Kidney (tissue), 14 donors: Measurements from ENCODE around the gene VPS8. TPM values are rescaled to one million over a fixed set of nuclear protein-coding genes. Genes with fewer than 3 reads are reported as not detected.

ENCODE experiments used
- DNase-seq, 5 donors: peaks; one replicate each; pipeline ENCODE4 v3.0.0-alpha.2; 2013 to 2020
- FAIRE-seq: peaks from 2 replicates; lab custom pipeline; 2012; peaks lifted over from hg19 to GRCh38; lab: Jason Lieb, UNC
- H3K27ac ChIP-seq, 2 donors: one replicate each; pipeline ENCODE4 v1.7.0; 2013; ENCODE audit warnings: low read depth in 2 of 2, low read length in 2 of 2, inconsistent platforms in 1 of 2
- H3K27me3 ChIP-seq: one replicate; pipeline ENCODE4 v1.7.1; 2013; ENCODE audit warnings: low read length, inconsistent platforms; ENCODE audit not compliant: control insufficient read depth, insufficient read depth
- H3K36me3 ChIP-seq, 3 donors: one replicate each; pipeline versions ENCODE4 v1.7.0 to v1.7.1; 2013; ENCODE audit warnings: low read length in 3 of 3, control low read depth in 1 of 3, inconsistent platforms in 1 of 3; ENCODE audit not compliant: insufficient read depth in 3 of 3, control insufficient read depth in 2 of 3
- H3K4me1 ChIP-seq, 3 donors: one replicate each; pipeline versions ENCODE4 v1.7.0 to v1.7.1; 2013; ENCODE audit warnings: low read length in 3 of 3, inconsistent platforms in 1 of 3, low read depth in 1 of 3; ENCODE audit not compliant: control insufficient read depth in 2 of 3, insufficient read depth in 2 of 3
- H3K4me3 ChIP-seq, 3 donors: one replicate each; pipeline versions ENCODE4 v1.7.0 to v1.8.1; 2013; ENCODE audit warnings: low read length in 3 of 3, control low read depth in 1 of 3, inconsistent platforms in 1 of 3
- H3K9ac ChIP-seq, 3 donors: one replicate each; pipeline versions ENCODE4 v1.7.0 to v1.7.1; 2013; ENCODE audit warnings: low read length in 3 of 3, control low read depth in 1 of 3, inconsistent platforms in 1 of 3
- H3K9me3 ChIP-seq, 3 donors: one replicate each; pipeline versions ENCODE4 v1.7.0 to v1.7.1; 2013; ENCODE audit warnings: low read length in 3 of 3, control low read depth in 1 of 3, inconsistent platforms in 1 of 3; ENCODE audit not compliant: control insufficient read depth in 2 of 3, insufficient read depth in 1 of 3
- CTCF ChIP-seq: IDR thresholded peaks from 3 replicates; pipeline ENCODE4 v1.5.1; 2012; ENCODE audit warnings: mild to moderate bottlenecking, moderate library complexity, borderline replicate concordance; ENCODE audit not compliant: insufficient read depth; ENCODE audit errors: extremely low read depth
- intact Hi-C: fragments of 100-400 bp; cut with DNase I; formaldehyde crosslinking; loops from one replicate; pipeline ENCODE4 v1.11.1; 2022
- polyA plus RNA-seq: library from polyadenylated mRNA; stranded (reverse); fragments of 350-450 nt; fragmentation: Illumina TruSeq; extraction: RNeasy Lipid Tissue Mini Kit (QIAGEN cat#74804); gene quantifications from one replicate; pipeline ENCODE4 v1.2.3, GENCODE V29; 2014; ENCODE audit warnings: low read depth, low replicate concordance; ENCODE audit not compliant: insufficient read depth
- total RNA-seq: library from RNA; stranded (reverse); fragmentation: NEBNext Ultra II Directional; extraction: Animal tissue kit (Norgen Biotek cat#: 25700); gene quantifications from one replicate; pipeline ENCODE4 v1.2.1, GENCODE V29; 2021
- donor health status: control.
- donor health status: control.
- donor health status: control.
- donor health status: control.
- donor health status: control.
- donor health status: DM: yes; HTN: yes; CAD: no.
- donor health status: Normal renal cell carcinoma (clear cell type).

Gene VPS8
- total and polyA plus RNA-seq, 2 donors from 2014 or later, result 10.8 to 55.0 TPM

GRCh38 chr3:184771301-184772127 lies 40.5 kb upstream of the VPS8 start:
- no peaks in the 10 kb centered on the region for H3K4me1 ChIP-seq
- DNase-seq, result peak; percentile 70 to 87 (median 80)
- no peak for TF ChIP-seq CTCF
- no peak overlapping the region for H3K9ac ChIP-seq
- no peaks in the 10 kb centered on the region for H3K27me3 ChIP-seq
- no peak overlapping the region for H3K27ac ChIP-seq
- no peaks in the 10 kb centered on the region for H3K9me3 ChIP-seq
- intact Hi-C loops, result no loop called here
- no peak for FAIRE-seq
- H3K36me3 ChIP-seq, result no peaks in the 10 kb centered on the region
- H3K4me3 ChIP-seq, result no peak overlapping the region

- DNase-seq (peak in 2 of 5 donors; percentile 29 to 61), FAIRE-seq (no peak)
- no peaks in the 10 kb centered on the region for H3K9me3 ChIP-seq
- H3K36me3 ChIP-seq, result no peaks in the 10 kb centered on the region
- no peak overlapping the region for H3K4me3 ChIP-seq
- no peak for TF ChIP-seq CTCF
- no peak overlapping the region for H3K9ac ChIP-seq
- peaks cover 0 to 3% (median 0%) of the 10 kb centered on the region in 3 donors for H3K4me1 ChIP-seq
- no peaks in the 10 kb centered on the region for H3K27me3 ChIP-seq
- intact Hi-C loops, result no loop called here
- no peak overlapping the region for H3K27ac ChIP-seq
Observed at GRCh38 chr3:184772667-184773272, 39.2 kb upstream of the VPS8 start.

- Histone ChIP-seq H3K27ac (peak overlapping the region in 1 of 2 donors; percentile 32), H3K36me3 (no peaks in the 10 kb centered on the region), H3K9me3 (no peaks in the 10 kb centered on the region), H3K9ac (no peak overlapping the region), H3K27me3 (no peaks in the 10 kb centered on the region), H3K4me3 (peak overlapping the region in 1 of 3 donors; percentile 6), H3K4me1 (peaks cover 0 to 3% (median 0%) of the 10 kb centered on the region in 3 donors)
- intact Hi-C loops, result no loop called here
- no peak for TF ChIP-seq CTCF
- FAIRE-seq, result no peak
- DNase-seq, result peak; percentile 73 to 90 (median 83)
Observed at GRCh38 chr3:184773283-184774186, 38.4 kb upstream of the VPS8 start.
